PC-3 (cell line): Measurements from ENCODE around the gene CACNA1I.

Experiments used
- EZH2phosphoT487 ChIP-seq: fragments of 300-600 bp; sonication (generic); IDR thresholded peaks from 2 replicates; pipeline ENCODE4 v1.6.1; 2018; ENCODE audit warnings: mild to moderate bottlenecking, antibody characterized with exemption, low read length, borderline replicate concordance
- TF ChIP-seq, protein P1 (sequence below): fragments of 300-600 bp; sonication (generic); conservative IDR thresholded peaks from 2 replicates; pipeline ENCODE4 v1.5.1; 2017; ENCODE audit warnings: antibody characterized with exemption, low read depth, mild to moderate bottlenecking, low read length

DNA sequence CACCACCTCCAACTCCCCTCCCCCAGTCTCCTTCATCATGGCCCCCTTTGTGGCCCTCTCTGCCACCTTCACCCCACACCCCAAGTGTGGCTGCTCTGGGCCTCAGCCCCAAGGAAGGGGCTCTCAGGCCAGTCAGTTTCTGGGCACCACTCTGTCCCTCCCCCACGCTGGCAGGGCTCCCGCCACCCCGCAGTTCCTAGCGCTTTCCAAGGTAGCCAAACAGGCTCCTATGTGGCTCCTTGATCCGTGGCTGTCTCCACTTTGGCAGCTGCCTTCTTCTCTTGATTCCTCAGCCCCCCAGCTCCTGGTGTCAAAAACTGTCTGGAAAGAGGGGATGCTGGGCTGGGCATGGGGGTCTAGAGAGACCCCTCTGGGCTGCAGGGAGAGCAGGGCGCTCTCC is 10.4 kb upstream of the CACNA1I start:
- TF ChIP-seq, protein P1, sequence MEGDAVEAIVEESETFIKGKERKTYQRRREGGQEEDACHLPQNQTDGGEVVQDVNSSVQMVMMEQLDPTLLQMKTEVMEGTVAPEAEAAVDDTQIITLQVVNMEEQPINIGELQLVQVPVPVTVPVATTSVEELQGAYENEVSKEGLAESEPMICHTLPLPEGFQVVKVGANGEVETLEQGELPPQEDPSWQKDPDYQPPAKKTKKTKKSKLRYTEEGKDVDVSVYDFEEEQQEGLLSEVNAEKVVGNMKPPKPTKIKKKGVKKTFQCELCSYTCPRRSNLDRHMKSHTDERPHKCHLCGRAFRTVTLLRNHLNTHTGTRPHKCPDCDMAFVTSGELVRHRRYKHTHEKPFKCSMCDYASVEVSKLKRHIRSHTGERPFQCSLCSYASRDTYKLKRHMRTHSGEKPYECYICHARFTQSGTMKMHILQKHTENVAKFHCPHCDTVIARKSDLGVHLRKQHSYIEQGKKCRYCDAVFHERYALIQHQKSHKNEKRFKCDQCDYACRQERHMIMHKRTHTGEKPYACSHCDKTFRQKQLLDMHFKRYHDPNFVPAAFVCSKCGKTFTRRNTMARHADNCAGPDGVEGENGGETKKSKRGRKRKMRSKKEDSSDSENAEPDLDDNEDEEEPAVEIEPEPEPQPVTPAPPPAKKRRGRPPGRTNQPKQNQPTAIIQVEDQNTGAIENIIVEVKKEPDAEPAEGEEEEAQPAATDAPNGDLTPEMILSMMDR = no peak
- no peak for TF ChIP-seq EZH2phosphoT487
